RWPE1 (cell line): ENCODE measurements around the gene INCA1.
A peak's percentile ranks its signal among the peaks of the same experiment; 100 is the strongest.

Experiments used
- CTCF ChIA-PET: fragments of 350-600 bp; sonication (Branson Sonifier 250); formaldehyde crosslinking; extraction: SDS; loops from one replicate; lab custom pipeline; 2021; lab: Yijun Ruan, JAX
- POLR2A ChIA-PET: fragments of 400-600 bp; formaldehyde crosslinking; extraction: SDS; loops from one replicate; lab custom pipeline; 2020; ENCODE audit warnings: antibody characterized with exemption; ENCODE audit not compliant: low non-redundant PET; lab: Yijun Ruan, JAX
- DNase-seq: peaks from one replicate; pipeline ENCODE4 v3.0.0; 2012; ENCODE audit warnings: low spot score
- H3K27ac ChIP-seq: fragments of 450-650 bp; 2 replicates; pipeline ENCODE4 v1.5.1; 2017
- TF ChIP-seq, protein P1 (sequence below): fragments of 450-650 bp; conservative IDR thresholded peaks from 2 replicates; pipeline ENCODE4 v1.5.1; 2017; ENCODE audit warnings: low read depth, mild to moderate bottlenecking

INCA1 gene

DNA sequence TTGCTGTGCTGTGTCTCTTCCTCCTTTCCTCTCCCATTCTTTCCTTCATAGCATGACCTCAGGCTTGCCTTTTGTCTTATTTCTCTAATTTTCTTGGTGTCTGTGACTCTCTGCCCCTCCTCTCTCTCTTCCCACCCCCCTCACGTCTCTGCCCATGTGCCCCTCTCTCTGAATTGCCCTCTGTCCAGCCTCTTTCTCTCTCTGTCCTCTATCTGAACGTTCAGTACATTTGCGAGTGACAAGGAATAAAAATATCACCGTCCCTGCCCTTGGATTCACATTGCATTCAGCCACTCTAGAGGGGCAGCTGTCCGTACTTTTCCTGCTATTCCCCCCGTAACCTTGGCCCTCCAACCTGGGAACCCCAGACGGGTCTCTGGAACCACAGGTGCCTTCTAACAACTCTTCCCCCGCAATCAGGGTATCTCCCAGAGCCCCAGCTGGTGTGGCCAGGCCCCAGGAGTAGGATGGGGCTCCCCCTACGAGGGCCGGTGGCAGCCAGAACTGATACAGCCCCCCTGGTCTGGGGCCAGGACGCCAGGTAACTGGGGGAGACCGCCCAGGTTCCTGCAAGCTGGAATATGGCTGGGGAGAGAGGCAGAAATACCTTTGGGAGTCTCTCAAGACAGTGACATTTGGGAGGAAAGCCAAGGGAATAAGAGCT is 2.2 kb upstream of the INCA1 start:
- ChIA-PET POLR2A (interaction anchor here (0.6 kb wide), 1 partner anchor 28 kb away, joined by 16 read pairs; no protein-coding TSS in a partner anchor), CTCF (interaction anchor here (0.6 to 1.0 kb wide), 3 partner anchors 10 to 34 kb away, joined by 4 to 5 read pairs (median 5); partner anchors contain the start of gene CAMTA2)
- TF ChIP-seq, protein P1, sequence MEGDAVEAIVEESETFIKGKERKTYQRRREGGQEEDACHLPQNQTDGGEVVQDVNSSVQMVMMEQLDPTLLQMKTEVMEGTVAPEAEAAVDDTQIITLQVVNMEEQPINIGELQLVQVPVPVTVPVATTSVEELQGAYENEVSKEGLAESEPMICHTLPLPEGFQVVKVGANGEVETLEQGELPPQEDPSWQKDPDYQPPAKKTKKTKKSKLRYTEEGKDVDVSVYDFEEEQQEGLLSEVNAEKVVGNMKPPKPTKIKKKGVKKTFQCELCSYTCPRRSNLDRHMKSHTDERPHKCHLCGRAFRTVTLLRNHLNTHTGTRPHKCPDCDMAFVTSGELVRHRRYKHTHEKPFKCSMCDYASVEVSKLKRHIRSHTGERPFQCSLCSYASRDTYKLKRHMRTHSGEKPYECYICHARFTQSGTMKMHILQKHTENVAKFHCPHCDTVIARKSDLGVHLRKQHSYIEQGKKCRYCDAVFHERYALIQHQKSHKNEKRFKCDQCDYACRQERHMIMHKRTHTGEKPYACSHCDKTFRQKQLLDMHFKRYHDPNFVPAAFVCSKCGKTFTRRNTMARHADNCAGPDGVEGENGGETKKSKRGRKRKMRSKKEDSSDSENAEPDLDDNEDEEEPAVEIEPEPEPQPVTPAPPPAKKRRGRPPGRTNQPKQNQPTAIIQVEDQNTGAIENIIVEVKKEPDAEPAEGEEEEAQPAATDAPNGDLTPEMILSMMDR, result no peak

DNA sequence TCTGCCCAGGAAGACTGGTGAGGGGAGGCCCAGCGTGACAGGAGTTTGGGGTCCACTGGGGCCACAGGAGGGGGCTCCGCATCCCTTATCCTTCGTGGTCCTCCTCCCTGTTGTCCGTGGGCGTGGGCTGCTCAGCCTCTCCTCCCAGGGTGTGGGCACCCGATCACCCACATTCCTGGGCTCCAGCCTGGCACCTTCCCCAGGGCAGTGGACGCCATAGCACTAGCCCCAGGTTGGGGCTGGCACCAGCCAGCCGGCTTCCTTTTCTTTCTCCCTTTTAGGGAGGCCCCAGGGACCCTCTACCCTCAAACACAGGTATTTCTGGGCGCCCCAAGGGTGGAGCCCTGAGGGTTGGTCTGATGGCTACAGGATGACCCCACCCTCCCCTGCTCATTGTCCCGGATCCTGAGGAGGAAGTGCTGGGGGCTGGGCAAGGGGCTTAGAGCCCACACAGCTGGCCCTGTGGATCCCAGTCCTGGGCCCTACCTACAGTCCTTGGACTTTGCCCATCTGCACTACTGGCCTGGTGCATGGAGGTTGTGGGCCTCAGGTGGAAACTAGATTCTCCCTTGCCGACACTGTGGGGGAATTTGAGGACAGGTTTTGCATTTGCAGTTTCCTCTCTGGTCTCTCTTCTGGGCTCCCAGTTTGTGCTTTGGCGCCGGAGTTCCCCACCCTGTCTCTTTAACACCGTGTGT is 1.6 kb upstream of the INCA1 start:
- ChIA-PET CTCF (interaction anchor here (0.5 to 0.6 kb wide), 2 partner anchors 531 to 1680 kb away, joined by 3 to 6 read pairs; no protein-coding TSS in a partner anchor), POLR2A (interaction anchor here (2.0 kb wide), 1 partner anchor 10 kb away, joined by 6 read pairs; no protein-coding TSS in a partner anchor)
- peak; percentile 41 for DNase-seq
- peak overlapping the region; percentile 89 for H3K27ac ChIP-seq
- TF ChIP-seq, protein P1, result no peak

More for the DNA sequence above, 2.2 kb upstream of the INCA1 start:
- DNase-seq, result no peak
- H3K27ac ChIP-seq, result peak overlapping the region; percentile 89

- ChIA-PET CTCF (interaction anchor here (0.5 to 1.3 kb wide), 4 partner anchors 11 to 1681 kb away, joined by 3 to 6 read pairs (median 6); partner anchors contain the start of gene CAMTA2), POLR2A (interaction anchor here (0.9 to 2.0 kb wide), 4 partner anchors 10 to 58 kb away, joined by 3 to 6 read pairs (median 4); partner anchors contain the start of genes RNF167, SLC25A11 and SPAG7)
- TF ChIP-seq, protein P1, result no peak
- no peak for DNase-seq
- H3K27ac ChIP-seq, result peak overlapping the region; percentile 89
These were observed 857 bp upstream of the INCA1 start for GRCh38 chr17:4998027-4998731.

GRCh38 chr17:4994081-4994595 is 3.2 kb downstream of the INCA1 start:
- CTCF ChIA-PET, result no interaction called here
- POLR2A ChIA-PET, result interaction anchor here (0.7 kb wide), 1 partner anchor 578 kb away, joined by 11 read pairs; no protein-coding TSS in a partner anchor
- no peak overlapping the region for H3K27ac ChIP-seq
- DNase-seq, result no peak
- TF ChIP-seq, protein P1, result no peak

- DNase-seq, result no peak
- ChIA-PET POLR2A (interaction anchor here (1.5 to 1.7 kb wide), 2 partner anchors 10 to 19 kb away, joined by 6 to 10 read pairs; partner anchors contain the start of genes INCA1 and KIF1C), CTCF (interaction anchor here (0.6 to 2.0 kb wide), 9 partner anchors 10 to 1321 kb away, joined by 3 to 9 read pairs (median 4); partner anchors contain the start of genes ENO3, INCA1 and KIF1C)
- TF ChIP-seq, protein P1, result no peak
- peak overlapping the region; percentile 87 for H3K27ac ChIP-seq
These were observed 9.4 kb downstream of the INCA1 start for GRCh38 chr17:4987767-4988567.
